Omental fat pad (tissue), 4 donors: ENCODE results near the gene HPN. TPM values are rescaled to one million over a fixed set of nuclear protein-coding genes. Genes with fewer than 3 reads are reported as not detected.
"Not testable (repeated sequence)": the region's sequence is repeated elsewhere in the genome, so short reads cannot be mapped to it uniquely, and the experiment has no call there.

ENCODE experiments used
- ATAC-seq: fragments of 150-250 bp; one replicate; pipeline ENCODE4 v1.9.1; 2016; ENCODE audit warnings: mild to moderate bottlenecking, moderate library complexity; ENCODE audit not compliant: low FRiP score
- DNase-seq: peaks from one replicate; pipeline ENCODE4 v3.0.0-alpha.2; 2019; ENCODE audit warnings: low spot score
- CTCF ChIP-seq, 3 donors: fragments of 450-650 bp; IDR thresholded peaks; one replicate each; pipeline ENCODE4 v1.5.1; 2016 to 2017; ENCODE audit warnings: antibody characterized with exemption in 3 of 3, mild to moderate bottlenecking in 3 of 3, moderate library complexity in 2 of 3
- total RNA-seq, 4 donors: library from RNA; depleted of rRNA; stranded (reverse); fragments of >200 nt; gene quantifications; one replicate each; pipeline ENCODE4 v1.1.0, GENCODE V29; 2016

Gene HPN
- total RNA-seq, 4 donors from 2014 or later: 0.95 to 1.4 (median 1.2) TPM

GRCh38 chr19:35048911-35049411 lies 7.4 kb downstream of the HPN start:
- no peak for TF ChIP-seq CTCF (IDR thresholded peaks at IDR 0.05)
- DNase-seq: no peak
- no peak for ATAC-seq

GRCh38 chr19:35049456-35049855 lies 7.9 kb downstream of the HPN start:
- ATAC-seq: no peak
- TF ChIP-seq CTCF (IDR thresholded peaks at IDR 0.05): no peak
- DNase-seq: no peak

GRCh38 chr19:35050662-35051061 lies 9.1 kb downstream of the HPN start:
- not testable (repeated sequence) for ATAC-seq, DNase-seq

- not testable (repeated sequence) for ATAC-seq, DNase-seq
Measured at GRCh38 chr19:35051268-35051667, 9.7 kb downstream of the HPN start.

GRCh38 chr19:35051796-35052195 lies 10.3 kb downstream of the HPN start:
- no peak for TF ChIP-seq CTCF (IDR thresholded peaks at IDR 0.05)
- ATAC-seq: no peak

GRCh38 chr19:35052599-35053190 lies 11.2 kb downstream of the HPN start:
- TF ChIP-seq CTCF (IDR thresholded peaks at IDR 0.05): no peak
- ATAC-seq (no peak), DNase-seq (no peak)

More at GRCh38 chr19:35051796-35052195, 10.3 kb downstream of the HPN start:
- no peak for DNase-seq

GRCh38 chr19:35053667-35054293 lies 12.3 kb downstream of the HPN start:
- TF ChIP-seq CTCF (IDR thresholded peaks at IDR 0.05): no peak
- DNase-seq: no peak

GRCh38 chr19:35054626-35055025 lies 13.1 kb downstream of the HPN start:
- ATAC-seq (no peak), DNase-seq (no peak)
- no peak for TF ChIP-seq CTCF (IDR thresholded peaks at IDR 0.05)

More at GRCh38 chr19:35053667-35054293, 12.3 kb downstream of the HPN start:
- no peak for ATAC-seq
